ENCODE measurements around the gene RANGAP1.

GRCh38 chr22:41215409-41215808 lies 70.6 kb downstream of the RANGAP1 start:
- TF ChIP-seq CTCF (conservative IDR thresholded peaks at IDR 0.05; ENCODE audit: low read depth, low read length) (no peak), EZH2 (IDR thresholded peaks at IDR 0.05; ENCODE audit: borderline replicate concordance, low read depth, low read length, poor library complexity, severe bottlenecking) (no peak)
